ENCODE measurements around the gene SMIM5. TPM values are rescaled to one million over a fixed set of nuclear protein-coding genes. Genes with fewer than 3 reads are reported as not detected.

SMIM5 gene
- total and polyA plus RNA-seq, 2 of the 13 experiments (the other 11 are each of a cell fraction or from before 2014, with no cell fraction given), result not detected

DNA sequence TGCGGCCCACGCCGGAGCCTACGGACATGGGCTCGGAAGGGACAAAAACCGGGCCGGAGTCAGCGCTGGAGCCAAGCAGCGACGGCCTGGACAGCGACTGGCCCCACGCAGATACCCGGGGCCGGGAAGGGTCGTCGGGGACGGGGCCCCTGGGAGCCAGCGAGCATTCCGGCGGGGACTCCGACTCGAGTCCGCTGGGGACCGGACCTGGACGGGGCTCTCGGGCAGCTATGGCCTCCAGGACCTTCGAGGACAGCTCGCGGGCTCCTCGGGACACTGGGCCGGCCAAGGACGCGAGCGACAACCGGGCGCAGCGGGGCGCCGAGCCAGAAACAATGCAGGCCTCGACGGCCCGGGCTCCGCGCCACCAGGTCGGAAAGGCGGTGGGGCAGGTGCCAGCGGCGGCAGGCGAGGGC is 44.6 kb upstream of the SMIM5 start:
- Histone ChIP-seq H3K4me2 (ENCODE audit: low read depth, low read length) (peak overlapping the region; percentile 51), H2AFZ (ENCODE audit: low read length) (no peak overlapping the region), H3K4me3 (replicated peaks in 1 of 3; ENCODE audit: insufficient read depth in 1 of 3, low read depth in 2 of 3, low read length in 3 of 3) (peak overlapping the region in 1 of 3 experiments; percentile 53; a peak in 2 of 6 replicates), H3K27me3 (ENCODE audit: control insufficient read depth in 1 of 2, insufficient read depth in 2 of 2, low read length in 2 of 2) (peaks cover 5 to 12% of the 10 kb centered on the region in 2 experiments; a peak in 4 of 5 replicates), H3K27ac (ENCODE audit: extremely low read length, insufficient read depth, low read length) (no peak overlapping the region), H4K20me1 (ENCODE audit: insufficient read depth, low read length) (no peaks in the 10 kb centered on the region), H3K9me3 (ENCODE audit: low read length) (no peaks in the 10 kb centered on the region), H3K79me2 (ENCODE audit: insufficient read depth, low read length) (no peaks in the 10 kb centered on the region), H3K9ac (ENCODE audit: insufficient read depth, low read depth, low read length) (peak overlapping the region; percentile 42; the same call in 1 of the 2 replicates), H3K36me3 (replicated peaks in 1 of 2; ENCODE audit: control insufficient read depth in 1 of 2, insufficient read depth in 2 of 2, low read length in 2 of 2) (no peaks in the 10 kb centered on the region), H3K4me1 (ENCODE audit: insufficient read depth, low read length) (peaks cover 45% of the 10 kb centered on the region)
- ATAC-seq (no peak), DNase-seq (ENCODE audit: low spot score) (no peak), FAIRE-seq (no peak)
- intact Hi-C loops (cut with micrococcal nuclease; ENCODE audit: unreplicated experiment), result loop anchor here (5.0 kb wide), 1 partner anchor 61 kb away; the partner anchor contains the start of gene LLGL2
- POLR2A ChIA-PET, result no interaction called here
- CTCF ChIA-PET (ENCODE audit: low intra/inter-chr PET ratio, low total read pairs), result interaction anchor here (0.6 to 1.5 kb wide), 5 partner anchors 14 to 161 kb away, joined by 3 to 7 read pairs (median 4); partner anchors contain the start of genes CASKIN2, LLGL2 and TSEN54
- in situ Hi-C loops (cut with HindIII; ENCODE audit: extremely low pct_ligation_motif_present, low pct_unique_long_range_greater_than_20kb), result no loop called here
- BruUV-seq (replicated peaks), result no TSS peak
- 85% methylated on average over 49 of the region's 49 CpGs for WGBS (ENCODE audit: low lambda C conversion rate)
- TF ChIP-seq, protein P1, sequence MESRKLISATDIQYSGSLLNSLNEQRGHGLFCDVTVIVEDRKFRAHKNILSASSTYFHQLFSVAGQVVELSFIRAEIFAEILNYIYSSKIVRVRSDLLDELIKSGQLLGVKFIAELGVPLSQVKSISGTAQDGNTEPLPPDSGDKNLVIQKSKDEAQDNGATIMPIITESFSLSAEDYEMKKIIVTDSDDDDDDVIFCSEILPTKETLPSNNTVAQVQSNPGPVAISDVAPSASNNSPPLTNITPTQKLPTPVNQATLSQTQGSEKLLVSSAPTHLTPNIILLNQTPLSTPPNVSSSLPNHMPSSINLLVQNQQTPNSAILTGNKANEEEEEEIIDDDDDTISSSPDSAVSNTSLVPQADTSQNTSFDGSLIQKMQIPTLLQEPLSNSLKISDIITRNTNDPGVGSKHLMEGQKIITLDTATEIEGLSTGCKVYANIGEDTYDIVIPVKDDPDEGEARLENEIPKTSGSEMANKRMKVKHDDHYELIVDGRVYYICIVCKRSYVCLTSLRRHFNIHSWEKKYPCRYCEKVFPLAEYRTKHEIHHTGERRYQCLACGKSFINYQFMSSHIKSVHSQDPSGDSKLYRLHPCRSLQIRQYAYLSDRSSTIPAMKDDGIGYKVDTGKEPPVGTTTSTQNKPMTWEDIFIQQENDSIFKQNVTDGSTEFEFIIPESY (CRISPR knock-in tag; IDR thresholded peaks at IDR 0.05), result peak; percentile 58
- no peak for TF ChIP-seq PAF1 (CRISPR knock-in tag; IDR thresholded peaks at IDR 0.05)
- TF ChIP-seq, protein P2, sequence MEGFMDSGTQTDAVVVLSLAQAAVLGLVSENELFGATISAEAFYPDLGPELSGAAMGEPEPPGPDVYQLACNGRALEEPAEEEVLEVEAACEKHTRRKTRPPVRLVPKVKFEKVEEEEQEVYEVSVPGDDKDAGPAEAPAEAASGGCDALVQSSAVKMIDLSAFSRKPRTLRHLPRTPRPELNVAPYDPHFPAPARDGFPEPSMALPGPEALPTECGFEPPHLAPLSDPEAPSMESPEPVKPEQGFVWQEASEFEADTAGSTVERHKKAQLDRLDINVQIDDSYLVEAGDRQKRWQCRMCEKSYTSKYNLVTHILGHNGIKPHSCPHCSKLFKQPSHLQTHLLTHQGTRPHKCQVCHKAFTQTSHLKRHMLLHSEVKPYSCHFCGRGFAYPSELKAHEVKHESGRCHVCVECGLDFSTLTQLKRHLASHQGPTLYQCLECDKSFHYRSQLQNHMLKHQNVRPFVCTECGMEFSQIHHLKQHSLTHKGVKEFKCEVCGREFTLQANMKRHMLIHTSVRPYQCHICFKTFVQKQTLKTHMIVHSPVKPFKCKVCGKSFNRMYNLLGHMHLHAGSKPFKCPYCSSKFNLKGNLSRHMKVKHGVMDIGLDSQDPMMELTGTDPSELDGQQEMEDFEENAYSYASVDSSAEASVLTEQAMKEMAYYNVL (CRISPR knock-in tag; IDR thresholded peaks at IDR 0.05; ENCODE audit: borderline replicate concordance), result peak; percentile 22; the same call in 1 of the 2 replicates
- peak; percentile 28 for TF ChIP-seq RBM39 (IDR thresholded peaks at IDR 0.05; ENCODE audit: low read depth, low read length, poor library complexity, severe bottlenecking)
- 0 out of 2 replicates have a peak, but pooled peaks have one; percentile 17 for TF ChIP-seq ZNF616 (CRISPR knock-in tag; IDR thresholded peaks at IDR 0.05; ENCODE audit: low read depth)
- 0 out of 2 replicates have a peak, but pooled peaks have one; percentile 7 for TF ChIP-seq ZNF274 (CRISPR knock-in tag; IDR thresholded peaks at IDR 0.05)
- 0 out of 2 replicates have a peak, but pooled peaks have one; percentile 16 for TF ChIP-seq ZNF607 (CRISPR knock-in tag; IDR thresholded peaks at IDR 0.05; ENCODE audit: borderline replicate concordance)
- TF ChIP-seq TCF12 (IDR thresholded peaks at IDR 0.05), result no peak
- 0 out of 2 replicates have a peak, but pooled peaks have one; percentile 55 for TF ChIP-seq TCF12 (CRISPR knock-in tag; IDR thresholded peaks at IDR 0.05)
- 0 out of 2 replicates have a peak, but pooled peaks have one; percentile 56 for TF ChIP-seq HES4 (CRISPR knock-in tag; IDR thresholded peaks at IDR 0.05; ENCODE audit: borderline replicate concordance)
- no peak for TF ChIP-seq ZNF513 (CRISPR knock-in tag; conservative IDR thresholded peaks at IDR 0.05)
- no peak for TF ChIP-seq ONECUT2 (CRISPR knock-in tag; IDR thresholded peaks at IDR 0.05)
- no peak for TF ChIP-seq HIVEP1 (CRISPR knock-in tag; IDR thresholded peaks at IDR 0.05)
- peak; percentile 56; the same call in 1 of the 2 replicates for TF ChIP-seq ZNF776 (CRISPR knock-in tag; IDR thresholded peaks at IDR 0.05)
- TF ChIP-seq, protein P3, sequence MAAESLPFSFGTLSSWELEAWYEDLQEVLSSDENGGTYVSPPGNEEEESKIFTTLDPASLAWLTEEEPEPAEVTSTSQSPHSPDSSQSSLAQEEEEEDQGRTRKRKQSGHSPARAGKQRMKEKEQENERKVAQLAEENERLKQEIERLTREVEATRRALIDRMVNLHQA (CRISPR knock-in tag; IDR thresholded peaks at IDR 0.05), result no peak
- TF ChIP-seq ZNF572 (CRISPR knock-in tag; IDR thresholded peaks at IDR 0.05), result peak; percentile 22; the same call in 1 of the 2 replicates
- no peak for TF ChIP-seq ZNF30 (CRISPR knock-in tag; IDR thresholded peaks at IDR 0.05)
- 0 out of 2 replicates have a peak, but pooled peaks have one; percentile 9 for TF ChIP-seq GLI4 (CRISPR knock-in tag; IDR thresholded peaks at IDR 0.05; ENCODE audit: borderline replicate concordance)
- no peak for TF ChIP-seq NCOA2 (CRISPR knock-in tag; IDR thresholded peaks at IDR 0.05)

Measured in HepG2 (cell line).